Measurements from ENCODE around the gene PRSS3.

The PRSS3 gene

DNA sequence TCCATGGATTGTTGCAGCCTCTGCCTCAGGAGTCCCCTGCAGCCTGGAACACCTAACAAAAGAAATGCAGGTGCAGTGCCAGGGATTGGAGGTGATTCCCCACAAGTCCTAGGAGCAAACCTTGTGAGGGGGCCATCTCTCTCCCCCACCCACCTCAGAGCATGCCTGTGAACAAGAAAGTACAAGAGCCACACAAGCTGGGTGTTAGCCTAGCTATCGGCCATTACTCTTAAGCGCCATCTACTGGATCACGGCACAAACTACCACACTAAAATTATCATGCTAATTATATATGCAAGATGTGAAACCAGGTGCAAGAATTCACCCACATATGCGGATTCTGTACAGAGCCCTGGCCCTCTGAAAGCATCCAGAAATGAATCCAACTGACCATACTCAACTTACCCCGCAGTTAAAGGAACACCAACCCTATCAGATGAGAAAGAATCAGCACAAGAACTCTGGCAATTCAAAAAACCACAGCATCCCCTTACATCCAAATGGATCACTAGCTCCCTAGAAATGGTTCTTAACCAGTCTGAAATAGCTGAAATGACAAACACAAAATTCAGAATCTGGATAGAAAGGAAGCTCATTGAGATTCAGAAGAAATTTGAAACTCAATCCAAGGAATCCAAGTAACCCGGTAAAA is 16.5 kb upstream of the PRSS3 start:
- H3K4me3 ChIP-seq (replicated peaks in 1 of 2; ENCODE audit: low read depth in 2 of 2, low read length in 2 of 2), result no peak overlapping the region
- TF ChIP-seq, protein P1, sequence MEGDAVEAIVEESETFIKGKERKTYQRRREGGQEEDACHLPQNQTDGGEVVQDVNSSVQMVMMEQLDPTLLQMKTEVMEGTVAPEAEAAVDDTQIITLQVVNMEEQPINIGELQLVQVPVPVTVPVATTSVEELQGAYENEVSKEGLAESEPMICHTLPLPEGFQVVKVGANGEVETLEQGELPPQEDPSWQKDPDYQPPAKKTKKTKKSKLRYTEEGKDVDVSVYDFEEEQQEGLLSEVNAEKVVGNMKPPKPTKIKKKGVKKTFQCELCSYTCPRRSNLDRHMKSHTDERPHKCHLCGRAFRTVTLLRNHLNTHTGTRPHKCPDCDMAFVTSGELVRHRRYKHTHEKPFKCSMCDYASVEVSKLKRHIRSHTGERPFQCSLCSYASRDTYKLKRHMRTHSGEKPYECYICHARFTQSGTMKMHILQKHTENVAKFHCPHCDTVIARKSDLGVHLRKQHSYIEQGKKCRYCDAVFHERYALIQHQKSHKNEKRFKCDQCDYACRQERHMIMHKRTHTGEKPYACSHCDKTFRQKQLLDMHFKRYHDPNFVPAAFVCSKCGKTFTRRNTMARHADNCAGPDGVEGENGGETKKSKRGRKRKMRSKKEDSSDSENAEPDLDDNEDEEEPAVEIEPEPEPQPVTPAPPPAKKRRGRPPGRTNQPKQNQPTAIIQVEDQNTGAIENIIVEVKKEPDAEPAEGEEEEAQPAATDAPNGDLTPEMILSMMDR (IDR thresholded peaks at IDR 0.05; ENCODE audit: low read depth, low read length), result peak; percentile 83
- peak; percentile 76 to 79 for DNase-seq (ENCODE audit: low read depth in 2 of 2)

DNA sequence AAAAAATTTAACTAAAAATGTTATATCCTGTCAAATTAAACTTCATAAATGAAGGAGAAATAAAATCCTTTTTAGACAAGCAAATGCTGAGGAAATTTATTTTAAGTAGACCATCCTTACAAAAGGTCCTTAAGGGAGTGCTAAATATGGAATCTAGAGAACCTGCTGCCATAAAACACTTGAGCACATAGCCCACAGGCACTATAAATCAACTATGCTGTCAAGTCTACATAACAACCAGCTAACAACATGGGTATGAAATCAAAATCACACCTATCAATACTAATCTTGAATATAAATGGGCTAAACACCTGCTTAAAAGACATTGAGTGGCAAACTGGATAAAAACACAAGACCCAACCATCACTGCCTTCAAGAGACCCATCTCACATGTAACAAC is 15.1 kb upstream of the PRSS3 start:
- H3K4me3 ChIP-seq (replicated peaks in 1 of 2; ENCODE audit: low read depth in 2 of 2, low read length in 2 of 2), result no peak overlapping the region
- no peak for DNase-seq (ENCODE audit: low read depth in 2 of 2)
- TF ChIP-seq, protein P1 (IDR thresholded peaks at IDR 0.05; ENCODE audit: low read depth, low read length), result no peak

DNA sequence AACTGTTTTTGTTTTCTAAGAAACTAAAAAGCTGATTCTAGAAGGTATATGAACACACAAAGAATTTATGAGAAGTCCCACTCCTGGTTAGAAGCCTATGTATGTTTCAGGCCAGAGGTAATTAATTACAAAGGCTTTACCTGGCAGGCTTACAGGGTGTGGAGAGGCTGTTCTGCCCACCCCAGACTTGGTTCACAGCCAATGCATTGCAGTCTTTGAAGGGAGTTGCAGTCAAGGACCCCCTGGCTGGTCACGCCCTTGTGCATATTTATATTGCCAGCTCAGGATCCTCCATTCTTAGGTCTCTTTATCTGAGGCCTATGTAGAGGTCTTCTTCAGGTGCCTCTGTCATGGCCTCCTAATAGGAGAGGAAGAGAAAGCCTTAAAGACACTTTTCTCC is 13.6 kb upstream of the PRSS3 start:
- TF ChIP-seq, protein P1 (IDR thresholded peaks at IDR 0.05; ENCODE audit: low read depth, low read length), result no peak
- no peak for DNase-seq (ENCODE audit: low read depth in 2 of 2)
- H3K4me3 ChIP-seq (replicated peaks in 1 of 2; ENCODE audit: low read depth in 2 of 2, low read length in 2 of 2), result no peak overlapping the region

DNA sequence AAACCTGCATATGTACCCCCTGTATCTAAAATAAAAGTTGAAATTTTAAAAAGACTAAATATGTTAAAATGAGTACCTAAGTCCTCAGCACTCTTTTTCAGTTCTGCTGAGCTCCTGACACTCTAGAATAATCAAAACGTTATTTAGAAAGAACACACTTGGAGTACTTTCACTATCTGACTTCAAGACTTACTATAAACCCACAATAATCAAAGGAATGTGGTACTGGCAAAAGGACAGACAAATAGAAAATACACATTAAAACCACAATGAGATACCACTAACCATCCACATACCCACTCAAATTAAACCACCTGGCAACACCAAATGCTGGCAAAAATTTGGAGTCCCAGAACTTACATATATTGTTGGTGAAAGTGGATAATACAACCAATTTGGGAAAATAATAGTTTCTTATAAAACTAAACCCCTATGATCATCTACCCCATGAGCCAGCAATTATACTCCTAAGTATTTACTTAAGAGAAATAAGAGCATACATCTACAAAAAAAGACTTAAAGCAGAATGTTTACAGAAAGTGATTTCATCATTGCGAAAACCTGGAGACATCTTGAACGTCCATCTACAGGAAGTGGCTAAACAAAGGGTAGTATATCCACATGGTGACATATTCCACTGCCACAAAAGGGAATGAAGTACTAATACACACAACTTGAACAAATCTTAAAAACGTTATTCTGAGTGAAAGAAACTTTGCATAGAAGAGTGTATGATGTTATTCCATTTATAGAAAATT is 12.8 kb upstream of the PRSS3 start:
- TF ChIP-seq, protein P1 (IDR thresholded peaks at IDR 0.05; ENCODE audit: low read depth, low read length), result no peak
- DNase-seq (ENCODE audit: low read depth in 2 of 2), result peak; percentile 70 to 76
- H3K4me3 ChIP-seq (replicated peaks in 1 of 2; ENCODE audit: low read depth in 2 of 2, low read length in 2 of 2), result no peak overlapping the region

DNA sequence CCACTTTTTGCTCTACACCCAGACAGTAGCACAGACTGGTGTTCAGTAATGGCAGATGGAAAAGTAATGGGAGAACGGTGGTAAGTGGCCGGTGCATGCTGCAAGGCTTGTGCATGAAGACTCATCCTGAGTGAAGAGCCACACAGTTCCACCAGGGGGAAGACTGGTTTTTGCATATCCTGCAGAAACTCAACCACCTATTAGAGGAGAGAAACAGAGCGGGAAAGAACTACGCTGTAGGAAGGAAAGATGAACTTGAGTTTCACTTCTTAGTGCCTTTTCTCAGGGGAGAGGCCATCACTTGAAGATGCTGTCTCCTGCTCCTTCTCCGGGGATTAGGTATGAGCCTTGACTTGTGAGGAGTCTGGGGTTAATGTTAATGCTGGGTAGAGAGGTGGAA is 9.4 kb upstream of the PRSS3 start:
- TF ChIP-seq, protein P1 (IDR thresholded peaks at IDR 0.05; ENCODE audit: low read depth, low read length), result peak; percentile 55
- H3K4me3 ChIP-seq (replicated peaks in 1 of 2; ENCODE audit: low read depth in 2 of 2, low read length in 2 of 2), result no peak overlapping the region
- peak; percentile 17 to 57 for DNase-seq (ENCODE audit: low read depth in 2 of 2)

DNA sequence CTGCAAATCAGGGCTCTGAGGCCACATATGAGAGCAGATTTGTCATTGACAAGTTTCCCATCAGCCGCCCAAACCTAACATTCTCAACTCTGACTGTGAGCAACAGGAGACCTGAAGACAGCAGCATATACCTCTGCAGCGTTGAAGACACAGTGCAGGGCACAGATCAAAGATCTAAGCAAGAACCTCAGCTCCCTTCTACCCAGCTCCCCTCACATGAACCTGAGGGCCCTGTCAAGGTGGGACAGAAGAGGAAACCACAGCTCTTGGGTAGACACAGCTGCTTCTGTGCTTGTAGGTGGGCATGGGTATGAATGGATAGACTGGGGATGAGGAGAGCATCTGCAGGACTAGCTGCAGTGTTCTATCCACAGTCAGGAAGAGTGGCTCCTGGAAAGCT is 8.7 kb upstream of the PRSS3 start:
- no peak for DNase-seq (ENCODE audit: low read depth in 2 of 2)
- TF ChIP-seq, protein P1 (IDR thresholded peaks at IDR 0.05; ENCODE audit: low read depth, low read length), result no peak
- H3K4me3 ChIP-seq (replicated peaks in 1 of 2; ENCODE audit: low read depth in 2 of 2, low read length in 2 of 2), result no peak overlapping the region

Data from cardiac fibroblast (primary cell).